HEK293 (cell line): ENCODE measurements around the gene SULF2.

Source experiments
- CTCF ChIP-seq: fragments of 450-650 bp; formaldehyde crosslinking; IDR thresholded peaks from 2 replicates; pipeline ENCODE4 v1.5.1; 2016; ENCODE audit warnings: missing biosample characterization, missing genetic modification characterization
- PATZ1 ChIP-seq: fragments of 450-650 bp; formaldehyde crosslinking; IDR thresholded peaks from 2 replicates; pipeline ENCODE4 v1.5.1; 2016; ENCODE audit warnings: missing biosample characterization, missing genetic modification characterization
- TCF7L2 ChIP-seq: IDR thresholded peaks from 2 replicates; pipeline ENCODE4 v1.6.1; 2011; ENCODE audit warnings: low read depth, mild to moderate bottlenecking, inconsistent platforms, low read length, moderate library complexity, borderline replicate concordance
- WT1 ChIP-seq: fragments of 450-650 bp; formaldehyde crosslinking; IDR thresholded peaks from 2 replicates; pipeline ENCODE4 v1.5.1; 2016; ENCODE audit warnings: missing biosample characterization, missing genetic modification characterization
- ZBTB1 ChIP-seq: fragments of 450-650 bp; formaldehyde crosslinking; IDR thresholded peaks from 2 replicates; pipeline ENCODE4 v1.5.1; 2016; ENCODE audit warnings: missing biosample characterization, missing genetic modification characterization
- ZFP3 ChIP-seq: fragments of 450-650 bp; formaldehyde crosslinking; IDR thresholded peaks from 2 replicates; pipeline ENCODE4 v1.5.1; 2016; ENCODE audit warnings: low read depth, missing biosample characterization, missing genetic modification characterization
- ZNF157 ChIP-seq: fragments of 450-650 bp; formaldehyde crosslinking; IDR thresholded peaks from 2 replicates; pipeline ENCODE4 v1.5.1; 2016; ENCODE audit warnings: missing biosample characterization, missing genetic modification characterization
- ZNF48 ChIP-seq: fragments of 450-650 bp; formaldehyde crosslinking; IDR thresholded peaks from 2 replicates; pipeline ENCODE4 v1.5.1; 2016; ENCODE audit warnings: missing biosample characterization, missing genetic modification characterization
- ZNF626 ChIP-seq: fragments of 450-650 bp; sonication (Bioruptor Pico); formaldehyde crosslinking; IDR thresholded peaks from 2 replicates; pipeline ENCODE4 v1.5.1; 2018; ENCODE audit warnings: missing biosample characterization, missing genetic modification characterization, inconsistent platforms
- ZNF704 ChIP-seq: fragments of 450-650 bp; formaldehyde crosslinking; IDR thresholded peaks from 2 replicates; pipeline ENCODE4 v1.5.1; 2016; ENCODE audit warnings: missing biosample characterization, missing genetic modification characterization
- ZSCAN18 ChIP-seq: fragments of 450-650 bp; formaldehyde crosslinking; IDR thresholded peaks from 2 replicates; pipeline ENCODE4 v1.5.1; 2016; ENCODE audit warnings: missing biosample characterization, missing genetic modification characterization

GRCh38 chr20:47757145-47758035 is 27.9 kb downstream of the SULF2 start:
- no peak for TF ChIP-seq CTCF (tag by site-specific recombination)
- TF ChIP-seq ZNF157 (tag by site-specific recombination), result no peak
- TF ChIP-seq WT1 (tag by site-specific recombination), result no peak
- no peak for TF ChIP-seq ZBTB1
- TF ChIP-seq ZNF704 (tag by site-specific recombination), result no peak
- TF ChIP-seq ZNF48 (tag by site-specific recombination), result no peak
- no peak for TF ChIP-seq ZNF626
- no peak for TF ChIP-seq ZSCAN18 (tag by site-specific recombination)
- TF ChIP-seq PATZ1 (tag by site-specific recombination), result no peak
- no peak for TF ChIP-seq ZFP3 (tag by site-specific recombination)
- TF ChIP-seq TCF7L2, result no peak
